Fibroblast of lung (primary cell): ENCODE results near the gene RNF5.

Experiments
- EZH2 ChIP-seq: IDR thresholded peaks from 2 replicates; pipeline ENCODE4 v1.5.1; 2012; ENCODE audit warnings: low read length, control low read depth, mild to moderate bottlenecking; ENCODE audit errors: missing control alignments
- TF ChIP-seq, protein P1 (sequence below), 2 donors: IDR thresholded peaks in 1 of 2; conservative IDR thresholded peaks in 1 of 2; 1 replicate in 1 of 2; 2 replicates in 1 of 2; pipeline ENCODE4 v1.5.1; 2011 to 2012; ENCODE audit warnings: low read length in 2 of 2, control low read depth in 1 of 2, inconsistent platforms in 1 of 2, low read depth in 1 of 2, mild to moderate bottlenecking in 1 of 2

- TF ChIP-seq, protein P1, sequence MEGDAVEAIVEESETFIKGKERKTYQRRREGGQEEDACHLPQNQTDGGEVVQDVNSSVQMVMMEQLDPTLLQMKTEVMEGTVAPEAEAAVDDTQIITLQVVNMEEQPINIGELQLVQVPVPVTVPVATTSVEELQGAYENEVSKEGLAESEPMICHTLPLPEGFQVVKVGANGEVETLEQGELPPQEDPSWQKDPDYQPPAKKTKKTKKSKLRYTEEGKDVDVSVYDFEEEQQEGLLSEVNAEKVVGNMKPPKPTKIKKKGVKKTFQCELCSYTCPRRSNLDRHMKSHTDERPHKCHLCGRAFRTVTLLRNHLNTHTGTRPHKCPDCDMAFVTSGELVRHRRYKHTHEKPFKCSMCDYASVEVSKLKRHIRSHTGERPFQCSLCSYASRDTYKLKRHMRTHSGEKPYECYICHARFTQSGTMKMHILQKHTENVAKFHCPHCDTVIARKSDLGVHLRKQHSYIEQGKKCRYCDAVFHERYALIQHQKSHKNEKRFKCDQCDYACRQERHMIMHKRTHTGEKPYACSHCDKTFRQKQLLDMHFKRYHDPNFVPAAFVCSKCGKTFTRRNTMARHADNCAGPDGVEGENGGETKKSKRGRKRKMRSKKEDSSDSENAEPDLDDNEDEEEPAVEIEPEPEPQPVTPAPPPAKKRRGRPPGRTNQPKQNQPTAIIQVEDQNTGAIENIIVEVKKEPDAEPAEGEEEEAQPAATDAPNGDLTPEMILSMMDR (conservative IDR thresholded peaks at IDR 0.05 in 1 of 2, IDR thresholded peaks at IDR 0.05 in 1 of 2; ENCODE audit: low read depth in 1 of 2, low read length in 2 of 2): no peak
- no peak for TF ChIP-seq EZH2
These were observed 10.4 kb upstream of the RNF5 start for GRCh38 chr6:32167761-32168262.
